D721Med (cell line): ENCODE results near the gene CCR5AS.

ENCODE experiments used
- DNase-seq: peaks from one replicate; pipeline ENCODE4 v3.0.0; 2011; ENCODE audit warnings: low spot score; ENCODE audit not compliant: insufficient read length
- FAIRE-seq: peaks from 2 replicates; lab custom pipeline; 2011; peaks lifted over from hg19 to GRCh38; lab: Jason Lieb, UNC
- CTCF ChIP-seq: IDR thresholded peaks from 2 replicates; pipeline ENCODE4 v1.5.1; 2012; ENCODE audit warnings: mild to moderate bottlenecking, control low read depth; ENCODE audit not compliant: insufficient read depth; ENCODE audit errors: missing control alignments

The CCR5AS gene

GRCh38 chr3:46423588-46423987 lies 16.7 kb upstream of the CCR5AS start:
- DNase-seq (no peak), FAIRE-seq (no peak)
- no peak for TF ChIP-seq CTCF

- no peak for TF ChIP-seq CTCF
- DNase-seq, result no peak
- FAIRE-seq, result no peak
Measured at GRCh38 chr3:46422617-46423016, 15.8 kb upstream of the CCR5AS start.

GRCh38 chr3:46420931-46421330 lies 14.1 kb upstream of the CCR5AS start:
- FAIRE-seq, result no peak
- DNase-seq, result no peak
- no peak for TF ChIP-seq CTCF

- FAIRE-seq, result no peak
- no peak for DNase-seq
- TF ChIP-seq CTCF, result no peak
Measured at GRCh38 chr3:46419816-46420215, 12.9 kb upstream of the CCR5AS start.

- no peak for TF ChIP-seq CTCF
- no peak for DNase-seq
- FAIRE-seq, result no peak
Measured at GRCh38 chr3:46417841-46418611, 11.2 kb upstream of the CCR5AS start.

- no peak for TF ChIP-seq CTCF
- FAIRE-seq, result no peak
- no peak for DNase-seq
Measured at GRCh38 chr3:46416811-46417510, 10.1 kb upstream of the CCR5AS start.
